K562 (cell line): Measurements from ENCODE around the gene GATA5. TPM values are rescaled to one million over a fixed set of nuclear protein-coding genes. Genes with fewer than 3 reads are reported as not detected.

Experiments
- AFF4 ChIP-seq: sonication (generic); formaldehyde crosslinking; IDR thresholded peaks from 2 replicates; pipeline ENCODE4 v1.8.0; 2023; ENCODE audit warnings: mild to moderate bottlenecking, missing genetic modification reagents
- CXXC5 ChIP-seq: fragments of 250-450 bp; sonication (Bioruptor Pico); IDR thresholded peaks from 2 replicates; pipeline ENCODE4 v1.8.0; 2022; ENCODE audit warnings: inconsistent platforms, mild to moderate bottlenecking, moderate library complexity
- DIDO1 ChIP-seq: fragments of 450-650 bp; IDR thresholded peaks from 2 replicates; pipeline ENCODE4 v1.6.1; 2016; ENCODE audit warnings: low read depth, missing biosample characterization, missing genetic modification characterization
- FOSL1 ChIP-seq: fragments of 200-800 bp; sonication (Bioruptor generic); conservative IDR thresholded peaks from 2 replicates; pipeline ENCODE4 v1.6.1; 2016; ENCODE audit warnings: missing genetic modification characterization, missing compliant biosample characterization
- MYC ChIP-seq, 2 experiments: fragments of 250-450 bp in 1 of 2; sonication (Bioruptor Pico) in 1 of 2; IDR thresholded peaks; 2 replicates each; pipeline versions ENCODE4 v1.5.1 to v1.6.1; 2012 to 2021; ENCODE audit warnings: low read depth in 2 of 2, borderline replicate concordance in 1 of 2, improper control_type of control experiment in 1 of 2, low read length in 1 of 2, mild to moderate bottlenecking in 1 of 2, moderate library complexity in 1 of 2
- NR2C1 ChIP-seq, 2 experiments: fragments of 450-650 bp; IDR thresholded peaks; 2 replicates each; pipeline ENCODE4 v1.6.1; 2017; ENCODE audit warnings: mild to moderate bottlenecking in 2 of 2, antibody characterized with exemption in 1 of 2, inconsistent platforms in 1 of 2, missing compliant biosample characterization in 1 of 2, missing genetic modification characterization in 1 of 2
- PHB ChIP-seq: fragments of 250-450 bp; sonication (Bioruptor Pico); IDR thresholded peaks from 2 replicates; pipeline ENCODE4 v1.5.0; 2021
- PKNOX1 ChIP-seq: fragments of 450-650 bp; IDR thresholded peaks from 2 replicates; pipeline ENCODE4 v1.6.1; 2016
- RBM14 ChIP-seq: fragments of 200-400 bp; formaldehyde crosslinking; IDR thresholded peaks from 2 replicates; pipeline ENCODE4 v1.6.1; 2018; ENCODE audit warnings: low read depth, mild to moderate bottlenecking, low read length, moderate library complexity, borderline replicate concordance; ENCODE audit not compliant: insufficient read depth
- SMAD2 ChIP-seq: fragments of 150-350 bp; IDR thresholded peaks from 2 replicates; pipeline ENCODE4 v1.6.1; 2014; ENCODE audit warnings: low read depth, mild to moderate bottlenecking, low read length
- SMAD3 ChIP-seq: fragments of 450-650 bp; formaldehyde crosslinking; conservative IDR thresholded peaks from 2 replicates; pipeline ENCODE4 v1.4.0; 2020; ENCODE audit warnings: mild to moderate bottlenecking
- TARDBP ChIP-seq: fragments of 450-650 bp; IDR thresholded peaks from 2 replicates; pipeline ENCODE4 v1.6.1; 2016
- ZBTB2 ChIP-seq: fragments of 450-650 bp; IDR thresholded peaks from 2 replicates; pipeline ENCODE4 v1.6.1; 2016; ENCODE audit warnings: antibody characterized with exemption
- ZBTB5 ChIP-seq: fragments of 450-650 bp; IDR thresholded peaks from 2 replicates; pipeline ENCODE4 v1.6.1; 2017; ENCODE audit warnings: antibody characterized with exemption
- ZNF316 ChIP-seq: fragments of 450-650 bp; IDR thresholded peaks from 2 replicates; pipeline ENCODE4 v1.6.1; 2016
- ZNF589 ChIP-seq: fragments of 200-800 bp; sonication (Bioruptor generic); IDR thresholded peaks from 2 replicates; pipeline ENCODE4 v1.6.1; 2016; ENCODE audit warnings: low read depth, missing genetic modification characterization, missing compliant biosample characterization
- polyA plus RNA-seq, 8 experiments: library from polyadenylated mRNA; depleted of rRNA in 4 of 8; stranded (reverse) in 5 of 8; unstranded in 3 of 8; fragments of >200 nt; fragmentation: Nextera tagmentation in 2 of 8; fragmentation: Illumina TruSeq in 1 of 8; extraction: Ambion mirVana in 2 of 8; extraction: Trizol in 1 of 8; gene quantifications; 2 replicates each; pipeline versions ENCODE4 v1.2.1 to v1.2.3, GENCODE V29; 2011 to 2014; ENCODE audit warnings: inconsistent platforms in 1 of 8, missing spikeins in 1 of 8
- total RNA-seq, 7 experiments: library from RNA; depleted of rRNA in 6 of 7; stranded (reverse); fragments of >200 nt in 6 of 7; fragmentation: Illumina TruSeq in 2 of 7; extraction: Trizol in 2 of 7; gene quantifications; 2 replicates each; pipeline versions ENCODE4 v1.2.1 to v1.2.3, GENCODE V29; 2011 to 2021; ENCODE audit warnings: low replicate concordance in 1 of 7

GATA5 gene
- total and polyA plus RNA-seq, 9 of the 15 experiments (the other 6 are each of a cell fraction or from before 2014, with no cell fraction given) = 0.09 to 0.57 (median 0.20) TPM; not detected in 3

- no peak for TF ChIP-seq CXXC5 (CRISPR knock-in tag)
- peak; percentile 51 for TF ChIP-seq ZNF316
- no peak for TF ChIP-seq ZBTB5
- TF ChIP-seq AFF4 = no peak
- TF ChIP-seq PKNOX1 = no peak
- TF ChIP-seq PHB = no peak
- TF ChIP-seq FOSL1 (tag) = no peak
- TF ChIP-seq TARDBP = no peak
- no peak for TF ChIP-seq ZNF589 (CRISPR knock-in tag)
- TF ChIP-seq RBM14 = no peak
- TF ChIP-seq SMAD3 (CRISPR knock-in tag) = no peak
- TF ChIP-seq ZBTB2 = no peak
- no peak for TF ChIP-seq DIDO1 (tag)
- TF ChIP-seq MYC (IDR thresholded peaks at IDR 0.05; ENCODE audit: low read depth, low read length) = no peak
- TF ChIP-seq MYC (CRISPR knock-in tag; IDR thresholded peaks at IDR 0.05; ENCODE audit: borderline replicate concordance, low read depth) = no peak
- TF ChIP-seq SMAD2 = no peak
- no peak for TF ChIP-seq NR2C1 (IDR thresholded peaks at IDR 0.05)
- no peak for TF ChIP-seq NR2C1 (tag; IDR thresholded peaks at IDR 0.05)
Measured at GRCh38 chr20:62511300-62511914, 35.6 kb upstream of the GATA5 start (continued).
